ENCODE data around the gene PCGF1. TPM values are rescaled to one million over a fixed set of nuclear protein-coding genes. Genes with fewer than 3 reads are reported as not detected.

The PCGF1 gene
- total RNA-seq (2016; rRNA removed; fragmentation: Illumina TruSeq; extraction: Trizol) (14.2 and 20.4 TPM in 2 replicates), polyA plus RNA-seq (2011; rRNA removed) (22.6 and 22.7 TPM in 2 replicates), polyA minus RNA-seq (2011; rRNA and poly(A)+ RNA removed; ENCODE audit: low replicate concordance) (19.3 and 42.8 TPM in 2 replicates), Bru-seq, nascent RNA (percentile 72 among the genes with signal in this experiment), BruChase-seq, experiment 1, labeled RNA remaining after a 6-hour chase (percentile 83 among the genes with signal in this experiment), BruChase-seq, experiment 2, labeled RNA remaining after a 2-hour chase (percentile 82 among the genes with signal in this experiment)
- total RNA-seq (2016; cell fraction: cytosol; rRNA removed; fragmentation: Illumina TruSeq; extraction: Trizol; ENCODE audit: low read depth): 37.5 and 42.0 TPM in 2 replicates
- total RNA-seq (2016; cell fraction: insoluble cytoplasmic fraction; rRNA removed; fragmentation: Illumina TruSeq; extraction: Trizol): 15.5 and 15.6 TPM in 2 replicates
- total RNA-seq (2016; cell fraction: membrane; rRNA removed; fragmentation: Illumina TruSeq; extraction: Trizol): 29.0 and 31.0 TPM in 2 replicates
- 16.2 and 22.2 TPM in 2 replicates for total RNA-seq (2016; cell fraction: nucleus; rRNA removed; fragmentation: Illumina TruSeq; extraction: Trizol)
- 19.8 and 22.8 TPM in 2 replicates for polyA plus RNA-seq (2011; cell fraction: cytosol; rRNA removed)
- 37.4 and 90.3 TPM in 2 replicates for polyA plus RNA-seq (2011; cell fraction: nucleus; rRNA removed)
- 14.2 and 15.2 TPM in 2 replicates for polyA plus RNA-seq (2012)
- polyA plus RNA-seq (2016; cell fraction: cytosol; fragmentation: Illumina TruSeq; extraction: Trizol; ENCODE audit: low read depth): 20.8 and 23.0 TPM in 2 replicates
- polyA plus RNA-seq (2016; cell fraction: insoluble cytoplasmic fraction; fragmentation: Illumina TruSeq; extraction: Trizol; ENCODE audit: low read depth): 13.9 and 16.9 TPM in 2 replicates
- 18.0 and 18.6 TPM in 2 replicates for polyA plus RNA-seq (2016; cell fraction: membrane; fragmentation: Illumina TruSeq; extraction: Trizol; ENCODE audit: low read depth)
- polyA plus RNA-seq (2016; cell fraction: nucleus; fragmentation: Illumina TruSeq; extraction: Trizol; ENCODE audit: insufficient read depth, low read depth): 44.9 and 46.7 TPM in 2 replicates
- polyA minus RNA-seq (2011; cell fraction: cytosol; rRNA and poly(A)+ RNA removed): 14.1 and 14.9 TPM in 2 replicates
- 22.8 and 25.0 TPM in 2 replicates for polyA minus RNA-seq (2011; cell fraction: nucleus; rRNA and poly(A)+ RNA removed)
- long read RNA-seq, experiment 1, transcript PCGF1-201 (9 exons, 1,792 nt): major isoform, 9 of 20 reads
- long read RNA-seq, experiment 1, transcript PCGF1-204 (8 exons, 1,056 nt): minor isoform, 7 of 20 reads
- long read RNA-seq, experiment 1, partial matches to known transcripts: 0 of 20 reads
- long read RNA-seq, experiment 1, other reads (novel, unspliced or antisense): 4 of 20 reads
- long read RNA-seq, experiment 2, transcript PCGF1-201 (9 exons, 1,792 nt): major isoform, 11 of 29 reads
- long read RNA-seq, experiment 2, transcript PCGF1-204 (8 exons, 1,056 nt): major isoform, 11 of 29 reads
- long read RNA-seq, experiment 2, partial matches to known transcripts: 1 of 29 reads
- long read RNA-seq, experiment 2, other reads (novel, unspliced or antisense): 6 of 29 reads

- peak; percentile 98 for DNase-seq (ENCODE audit: low spot score)
- 1% methylated on average over 34 of the region's 56 CpGs for WGBS (ENCODE audit: low lambda C conversion rate)
- Histone ChIP-seq H4K20me1 (ENCODE audit: insufficient read depth, low read length) (no peaks in the 10 kb centered on the region), H3K27me3 (ENCODE audit: control insufficient read depth in 1 of 2, insufficient read depth in 2 of 2, low read length in 2 of 2) (no peaks in the 10 kb centered on the region; a peak in 1 of 5 replicates), H3K4me3 (replicated peaks in 1 of 3; ENCODE audit: insufficient read depth in 1 of 3, low read depth in 2 of 3, low read length in 3 of 3) (peak within 1 kb of the TSS; percentile 79 to 97 (median 95)), H3K9ac (ENCODE audit: insufficient read depth, low read depth, low read length) (peak within 1 kb of the TSS; percentile 94), H3K36me3 (replicated peaks in 1 of 2; ENCODE audit: control insufficient read depth in 1 of 2, insufficient read depth in 2 of 2, low read length in 2 of 2) (no peaks in the 10 kb centered on the region; a peak in 3 of 5 replicates), H3K79me2 (ENCODE audit: insufficient read depth, low read length) (peaks cover 41% of the 10 kb centered on the region), H3K27ac (ENCODE audit: extremely low read length, insufficient read depth, low read length) (peak within 1 kb of the TSS; percentile 95), H3K4me1 (ENCODE audit: insufficient read depth, low read length) (peaks cover 72% of the 10 kb centered on the region), H2AFZ (ENCODE audit: low read length) (peak within 1 kb of the TSS; percentile 34), H3K9me3 (ENCODE audit: low read length) (no peaks in the 10 kb centered on the region), H3K4me2 (ENCODE audit: low read depth, low read length) (peak within 1 kb of the TSS; percentile 98)
- in situ Hi-C loops (cut with HindIII; ENCODE audit: extremely low pct_ligation_motif_present, low pct_unique_long_range_greater_than_20kb): no loop called here
- peak; percentile 78 for ATAC-seq
- FAIRE-seq: peak; percentile 86
- POLR2A ChIA-PET: interaction anchor here (0.8 to 16.5 kb wide), 18 partner anchors 9 to 94 kb away, joined by 3 to 795 read pairs (median 6); partner anchors contain the start of genes AUP1, CCDC142, DQX1 and HTRA2
- intact Hi-C loops (cut with micrococcal nuclease; ENCODE audit: unreplicated experiment): loop anchor here (1.0 to 2.0 kb wide), 3 partner anchors 22 to 79 kb away; partner anchors contain the start of genes AUP1, HTRA2 and TTC31
- CTCF ChIA-PET (ENCODE audit: low intra/inter-chr PET ratio, low total read pairs): interaction anchor here (1.1 to 1.9 kb wide), 4 partner anchors 22 to 81 kb away, joined by 3 to 10 read pairs (median 7); partner anchors contain the start of genes AUP1, CCDC142, HTRA2 and TTC31
- no TSS peak for BruUV-seq (replicated peaks)
- TF ChIP-seq PAF1 (CRISPR knock-in tag; IDR thresholded peaks at IDR 0.05) (no peak), EP300 (IDR thresholded peaks at IDR 0.05; ENCODE audit: low read depth in 2 of 2, low read length in 2 of 2) (peak in 1 of 2 experiments; percentile 47; a peak in 1 of 4 replicates), EP300 (CRISPR knock-in tag; IDR thresholded peaks at IDR 0.05; ENCODE audit: borderline replicate concordance) (no peak), ZNF761 (CRISPR knock-in tag; conservative IDR thresholded peaks at IDR 0.05) (peak; percentile 64), IRF9 (CRISPR knock-in tag; IDR thresholded peaks at IDR 0.05; ENCODE audit: borderline replicate concordance) (peak; percentile 84; the same call in 1 of the 2 replicates), ZNF329 (CRISPR knock-in tag; IDR thresholded peaks at IDR 0.05; ENCODE audit: low read depth) (peak; percentile 46; the same call in 1 of the 2 replicates), ATM (IDR thresholded peaks at IDR 0.05; ENCODE audit: borderline replicate concordance) (no peak), RBM22 (optimal IDR thresholded peaks at IDR 0.05; ENCODE audit: low read length) (peak; percentile 85), HIVEP1 (CRISPR knock-in tag; IDR thresholded peaks at IDR 0.05) (peak; percentile 99), KMT2A (CRISPR knock-in tag; IDR thresholded peaks at IDR 0.05) (peak; percentile 88), RBM39 (IDR thresholded peaks at IDR 0.05; ENCODE audit: low read depth, low read length, poor library complexity, severe bottlenecking) (peak; percentile 86), ZNF275 (CRISPR knock-in tag; IDR thresholded peaks at IDR 0.05; ENCODE audit: borderline replicate concordance) (peak; percentile 81), SRF (IDR thresholded peaks at IDR 0.05; ENCODE audit: low read depth, low read length) (peak; percentile 38; the same call in 1 of the 2 replicates), NRL (CRISPR knock-in tag; IDR thresholded peaks at IDR 0.05; ENCODE audit: borderline replicate concordance) (peak; percentile 74; the same call in 1 of the 2 replicates)
These were observed at the start of gene PCGF1 for GRCh38 chr2:74507145-74507925. TSS of gene PCGF1 (minus strand) at chr2:74507695. CDS start at chr2:74507668, 27 bp downstream.
